Hematopoietic multipotent progenitor cell treated with erythropoietin and hydrocortisone succinate and interleukin-3 and kit ligand, for 8 days (in vitro differentiated cells): ENCODE data around the gene FAM168A.

Experiments used
- DNase-seq: peaks from one replicate; pipeline ENCODE4 v3.0.0-alpha.2; 2015

FAM168A gene

DNA sequence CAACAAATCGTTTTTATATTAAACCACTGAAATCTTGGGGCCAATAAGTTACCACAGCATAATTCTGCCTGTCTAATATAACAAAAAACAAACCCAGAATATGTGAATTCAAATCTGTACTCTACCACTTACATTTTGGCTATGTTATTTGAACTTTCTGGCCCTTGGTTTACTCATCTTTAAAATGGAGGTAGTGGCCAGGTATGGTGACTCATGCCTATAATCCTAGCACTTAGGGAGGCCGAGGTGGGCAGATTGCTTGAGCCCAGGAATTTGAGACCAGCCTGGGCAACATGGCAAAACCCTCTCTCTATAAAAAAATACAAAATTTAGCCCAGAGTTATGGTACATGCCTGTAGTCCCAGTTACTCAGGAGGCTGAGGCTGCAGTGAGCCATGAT, 84.2 kb downstream of the FAM168A start:
- no peak for DNase-seq

DNA sequence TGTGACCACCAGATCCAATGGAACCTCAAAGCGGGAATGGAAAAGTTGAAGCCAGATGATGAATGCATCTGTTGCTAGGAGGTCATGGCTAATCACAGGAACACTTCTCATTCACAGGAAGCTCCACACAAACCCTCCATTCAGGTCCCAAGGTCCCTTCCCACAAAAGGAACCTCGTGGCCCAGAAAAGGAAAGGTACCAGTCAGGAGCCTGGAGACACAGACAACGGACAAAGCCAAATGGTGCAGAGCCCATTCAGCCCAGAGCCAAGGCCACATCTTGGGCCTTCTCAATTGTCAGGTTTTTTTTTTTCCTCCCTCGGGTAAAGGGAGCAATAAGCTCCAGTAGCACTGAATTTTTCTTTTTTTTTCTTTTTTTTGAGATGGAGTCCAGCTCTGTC, 87.0 kb downstream of the FAM168A start:
- DNase-seq = no peak

GRCh38 chr11:73510106-73510505, 87.8 kb downstream of the FAM168A start:
- no peak for DNase-seq

DNA sequence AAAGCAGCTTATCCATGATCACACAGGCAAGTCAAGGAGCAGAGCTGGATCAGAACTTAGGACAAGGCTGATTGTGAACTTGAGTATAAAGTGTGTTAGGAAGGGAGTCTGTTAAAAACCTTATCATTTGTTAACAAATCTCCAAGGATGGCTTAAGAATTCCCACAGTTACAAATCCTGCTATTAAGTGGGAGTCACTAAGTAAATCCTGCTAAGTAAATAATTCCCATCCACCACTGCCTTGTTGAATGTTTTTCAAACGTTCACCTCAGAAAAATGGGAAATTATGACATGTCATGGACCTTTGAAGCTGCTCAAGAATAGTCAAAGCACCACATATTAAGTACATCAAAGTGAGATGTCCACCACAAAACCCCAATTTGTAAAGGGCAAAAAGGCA, 88.7 kb downstream of the FAM168A start:
- DNase-seq = no peak

DNA sequence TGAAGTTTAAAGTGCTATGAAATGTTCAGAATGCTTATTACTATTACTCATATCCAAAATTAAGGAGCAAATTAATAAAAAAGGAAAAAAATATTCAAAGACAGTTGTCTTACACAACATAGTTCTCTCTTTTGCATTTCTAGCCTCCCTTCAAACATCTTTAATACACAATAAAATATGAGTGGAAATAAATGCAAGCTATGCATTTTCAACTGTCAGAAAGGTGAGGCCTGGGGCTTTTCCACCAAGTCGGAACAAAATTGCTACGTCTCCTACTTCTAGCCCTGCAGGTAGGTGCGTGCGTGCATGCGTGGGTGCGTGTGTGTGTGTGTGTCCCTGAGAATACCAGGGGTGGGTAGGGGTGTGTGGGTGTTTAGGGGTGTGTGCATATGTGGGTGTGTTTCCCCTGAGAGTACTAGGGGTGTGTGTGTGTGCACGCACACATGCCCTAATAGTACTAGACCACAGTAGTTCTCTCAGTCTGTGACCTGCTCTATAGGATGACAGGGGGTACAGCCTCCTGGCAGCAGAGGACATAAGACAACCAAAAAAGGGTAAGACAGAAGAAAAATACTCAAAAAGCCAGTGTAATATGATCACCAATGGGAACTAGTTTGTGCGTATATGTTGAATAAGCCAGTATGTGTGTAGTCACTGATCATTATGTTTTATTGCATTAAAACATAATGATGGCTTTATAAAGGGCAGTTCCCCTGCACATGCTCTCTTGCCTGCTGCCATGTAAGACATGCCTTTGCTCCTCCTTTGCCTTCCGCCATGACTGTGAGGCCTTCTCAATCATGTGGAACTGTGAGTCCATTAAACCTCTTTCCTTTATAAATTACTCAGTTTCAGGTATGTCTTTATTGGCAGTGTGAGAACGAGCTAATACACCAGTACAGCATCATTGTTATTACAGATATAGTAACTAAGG, 89.4 kb downstream of the FAM168A start:
- no peak for DNase-seq

- DNase-seq = no peak
Observed at GRCh38 chr11:73507086-73507485, 90.8 kb downstream of the FAM168A start.

GRCh38 chr11:73506038-73506437, 91.9 kb downstream of the FAM168A start:
- no peak for DNase-seq

- no peak for DNase-seq
Observed at GRCh38 chr11:73498343-73498742, 99.6 kb downstream of the FAM168A start.

- no peak for DNase-seq
Observed at GRCh38 chr11:73496134-73496533, 101.8 kb downstream of the FAM168A start.

DNA sequence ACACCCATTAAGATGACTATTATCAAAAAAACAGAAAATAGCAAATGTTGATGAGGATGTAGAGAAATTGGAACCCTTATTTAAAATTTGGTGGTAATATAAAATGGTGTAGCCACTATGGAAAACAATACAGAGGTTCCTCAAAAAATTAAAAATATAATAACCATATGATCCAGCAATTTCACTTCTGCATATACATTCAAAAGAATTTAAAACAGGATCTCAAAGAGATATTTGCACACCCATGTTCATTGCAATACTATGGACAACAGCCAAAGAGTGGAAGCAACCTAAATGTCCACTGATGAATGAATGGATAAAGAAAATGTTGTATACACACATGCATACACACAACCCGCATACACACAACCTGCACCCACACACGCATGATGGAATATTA, 102.2 kb downstream of the FAM168A start:
- no peak for DNase-seq

- DNase-seq = no peak
Observed at GRCh38 chr11:73493956-73494598, 103.8 kb downstream of the FAM168A start.

- DNase-seq = no peak
Observed at GRCh38 chr11:73481626-73482025, 116.3 kb downstream of the FAM168A start.

GRCh38 chr11:73480677-73481076, 117.2 kb downstream of the FAM168A start:
- DNase-seq = no peak

- peak; percentile 12 for DNase-seq
Observed at GRCh38 chr11:73478737-73479347, 119.1 kb downstream of the FAM168A start.

DNA sequence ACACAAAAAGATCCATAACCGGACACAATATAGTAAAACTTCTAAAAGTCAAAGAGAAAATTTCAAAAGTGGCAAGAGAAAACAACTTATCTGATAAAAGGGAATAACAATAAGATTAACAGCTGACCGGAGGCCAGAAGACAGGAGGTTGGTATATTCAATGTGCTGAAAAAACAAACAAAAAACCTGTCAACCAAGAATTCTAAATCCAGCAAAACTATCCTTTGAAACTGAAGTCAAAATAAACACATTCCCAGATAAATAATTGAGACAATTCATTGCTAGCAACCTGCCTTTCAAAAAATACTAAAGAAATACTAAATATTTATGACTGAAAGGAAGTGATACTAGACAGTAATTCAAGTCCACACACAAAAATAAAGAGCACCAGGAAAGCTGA, 120.4 kb downstream of the FAM168A start:
- no peak for DNase-seq

- no peak for DNase-seq
Observed at GRCh38 chr11:73475549-73476095, 122.3 kb downstream of the FAM168A start.

DNA sequence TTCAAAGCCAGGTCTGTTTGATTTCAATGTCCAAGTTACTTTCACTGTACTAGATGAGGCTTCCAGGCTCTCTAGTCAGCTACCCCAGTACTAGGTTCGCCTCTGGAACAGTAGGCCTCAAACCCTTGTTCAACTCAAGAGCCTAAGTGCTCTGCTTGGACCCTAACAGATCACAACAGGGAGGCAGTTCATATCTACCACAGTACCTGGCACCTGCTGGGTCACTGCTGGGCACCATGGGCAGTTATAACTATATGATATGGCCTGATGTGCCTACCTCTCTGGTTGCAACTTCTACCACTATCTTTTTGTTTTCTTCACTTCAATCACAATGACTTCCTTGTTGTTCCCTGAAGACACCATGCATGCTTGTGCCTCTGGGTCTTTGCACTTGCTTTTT, 124.7 kb downstream of the FAM168A start:
- no peak for DNase-seq

GRCh38 chr11:73470036-73470612, 127.8 kb downstream of the FAM168A start:
- peak; percentile 26 for DNase-seq

GRCh38 chr11:73469401-73469800, 128.5 kb downstream of the FAM168A start:
- peak; percentile 37 for DNase-seq

DNA sequence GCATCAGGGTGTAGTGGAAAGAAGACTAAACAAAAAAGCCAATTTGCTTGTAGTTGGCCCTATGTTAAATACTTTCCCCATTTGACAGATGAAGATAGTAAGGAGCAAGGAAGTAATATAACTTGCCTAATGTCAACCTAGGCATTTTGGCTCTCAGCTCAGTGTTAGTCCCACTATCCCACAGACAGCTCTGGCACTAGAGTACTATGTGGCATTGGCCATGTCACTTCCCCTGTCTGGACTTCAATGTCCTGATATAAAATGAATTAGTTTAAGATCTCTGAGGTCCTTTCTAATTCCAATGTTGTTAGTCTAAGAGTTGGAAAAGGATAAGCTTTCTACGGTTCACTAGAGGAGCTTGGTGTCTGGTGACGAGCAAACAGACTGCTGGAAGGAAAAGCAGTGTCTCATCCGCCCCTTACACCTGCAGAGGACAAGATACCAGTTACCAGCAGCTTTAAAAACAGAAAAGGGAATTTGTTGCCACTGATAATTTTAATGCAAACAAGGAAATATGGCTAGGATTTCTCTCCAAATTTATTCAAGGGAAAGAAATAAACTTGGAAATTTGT, 129.2 kb downstream of the FAM168A start:
- DNase-seq = no peak

DNA sequence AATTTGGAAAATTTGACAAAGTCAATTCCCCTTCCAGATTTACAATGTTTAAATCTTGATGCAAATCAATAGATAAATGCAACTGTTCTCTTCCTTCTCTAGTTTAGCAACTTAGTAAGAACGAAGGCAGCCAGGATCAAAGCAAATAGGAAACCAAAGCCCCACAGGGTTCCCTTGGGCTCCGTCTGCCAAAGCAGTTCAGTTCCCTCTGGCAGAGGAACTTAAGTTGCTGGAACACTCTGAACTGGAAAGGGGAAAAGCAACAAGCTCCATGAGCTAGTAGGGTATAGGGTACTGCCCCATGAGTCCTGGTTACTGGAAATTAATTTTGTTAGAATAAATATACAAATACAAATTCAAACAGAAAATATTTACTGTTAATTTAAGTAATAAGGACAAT, 130.4 kb downstream of the FAM168A start:
- DNase-seq = no peak

- no peak for DNase-seq
Observed at GRCh38 chr11:73466643-73467042, 131.3 kb downstream of the FAM168A start.

- DNase-seq = no peak
Observed at GRCh38 chr11:73465871-73466270, 132.0 kb downstream of the FAM168A start.
